Transverse colon (tissue), 4 donors: Measurements from ENCODE around the gene OSBPL9. TPM values are rescaled to one million over a fixed set of nuclear protein-coding genes. Genes with fewer than 3 reads are reported as not detected.

ENCODE experiments used
- DNase-seq: peaks from one replicate; pipeline ENCODE4 v3.0.0-alpha.2; 2019
- H3K27ac ChIP-seq, 4 donors: fragments of 200-600 bp; sonication (generic); 2 replicates each; pipeline ENCODE4 v1.5.1; 2016 to 2018; ENCODE audit warnings: inconsistent platforms in 4 of 4
- H3K27me3 ChIP-seq: fragments of 200-600 bp; sonication (generic); 2 replicates; pipeline ENCODE4 v1.5.1; 2017; ENCODE audit warnings: inconsistent platforms
- H3K36me3 ChIP-seq, 4 donors: fragments of 200-600 bp; sonication (generic); 2 replicates each; pipeline ENCODE4 v1.5.1; 2017 to 2019; ENCODE audit warnings: inconsistent platforms in 4 of 4
- H3K4me1 ChIP-seq, 4 donors: fragments of 200-600 bp; sonication (generic); 2 replicates each; pipeline ENCODE4 v1.5.1; 2017 to 2020; ENCODE audit warnings: inconsistent platforms in 4 of 4
- H3K4me3 ChIP-seq, 4 donors: fragments of 200-600 bp; sonication (generic); 1 replicate in 1 of 4; 2 replicates in 3 of 4; pipeline versions ENCODE4 v1.5.1 to v1.6.1; 2017 to 2019; ENCODE audit warnings: inconsistent platforms in 4 of 4
- H3K9me3 ChIP-seq, 2 donors: fragments of 200-600 bp; sonication (generic); 2 replicates each; pipeline ENCODE4 v1.5.1; 2017 to 2019; ENCODE audit warnings: inconsistent platforms in 2 of 2
- EP300 ChIP-seq: sonication (generic); formaldehyde crosslinking; IDR thresholded peaks from one replicate; pipeline ENCODE4 v1.6.1; 2017; ENCODE audit warnings: antibody characterized with exemption, low read depth
- POLR2A ChIP-seq: fragments of 450-650 bp; IDR thresholded peaks from one replicate; pipeline ENCODE4 v1.6.1; 2016; ENCODE audit warnings: antibody characterized with exemption, mild to moderate bottlenecking, moderate library complexity
- POLR2AphosphoS5 ChIP-seq, 3 donors: sonication (generic); formaldehyde crosslinking; IDR thresholded peaks; one replicate each; pipeline ENCODE4 v1.6.1; 2016; ENCODE audit warnings: antibody characterized with exemption in 3 of 3
- WGBS, 2 donors: methylation state at CpG; one replicate each; pipeline ENCODE4 v1.1.5; 2018; ENCODE audit warnings: low coverage in 1 of 2; 5-methylcytosine and 5-hydroxymethylcytosine counted together
- in situ Hi-C, 4 donors: fragments of 200-750 bp; cut with MboI; loops; one replicate each; pipeline versions ENCODE4 v1.15.0 to v1.15.1; 2017; ENCODE audit warnings: low sequenced_read_pairs in 3 of 4, low pct_ligation_motif_present in 1 of 4, low pct_unique_long_range_greater_than_20kb in 1 of 4
- intact Hi-C: fragments of 100-400 bp; cut with DNase I; formaldehyde crosslinking; loops from one replicate; pipeline ENCODE4 v1.15.1; 2023; ENCODE audit warnings: low total_unique reads
- total RNA-seq, 4 donors: library from RNA; depleted of rRNA; stranded (reverse); fragments of >200 nt; gene quantifications; one replicate each; pipeline ENCODE4 v1.1.0, GENCODE V29; 2016
- TF ChIP-seq, protein P1 (sequence below), 5 experiments: fragments of 200-600 bp in 3 of 5; fragments of 450-650 bp in 2 of 5; sonication (generic) in 3 of 5; IDR thresholded peaks; 1 replicate in 2 of 5; 2 replicates in 3 of 5; pipeline ENCODE4 v1.5.1; 2016 to 2017; ENCODE audit warnings: antibody characterized with exemption in 5 of 5, inconsistent platforms in 3 of 5, mild to moderate bottlenecking in 2 of 5, moderate library complexity in 1 of 5

The OSBPL9 gene
- total RNA-seq, 4 donors from 2014 or later, result 56.1 to 82.1 (median 65.4) TPM

DNA sequence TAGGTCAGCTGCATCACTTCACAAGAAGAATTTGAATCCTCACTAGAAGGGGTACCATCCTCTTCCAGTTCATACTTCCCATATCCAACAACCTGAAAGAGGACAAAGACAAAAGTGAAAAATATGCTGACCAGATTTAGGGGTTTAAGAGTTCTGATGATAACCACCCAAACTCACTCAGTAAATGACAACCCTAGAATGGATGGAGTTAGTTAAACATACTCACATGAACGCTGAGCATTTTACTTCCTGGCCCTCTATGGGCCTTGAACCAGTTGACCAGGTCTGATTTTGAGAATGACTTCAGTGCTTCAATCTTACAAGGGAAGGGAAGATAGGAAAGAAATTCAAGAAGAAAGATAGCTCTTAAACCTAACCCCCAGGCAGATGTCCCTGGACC lies 172.4 kb downstream of the OSBPL9 start:
- TF ChIP-seq POLR2AphosphoS5 (IDR thresholded peaks at IDR 0.05) (no peak), EP300 (no peak), POLR2A (no peak)
- TF ChIP-seq, protein P1, sequence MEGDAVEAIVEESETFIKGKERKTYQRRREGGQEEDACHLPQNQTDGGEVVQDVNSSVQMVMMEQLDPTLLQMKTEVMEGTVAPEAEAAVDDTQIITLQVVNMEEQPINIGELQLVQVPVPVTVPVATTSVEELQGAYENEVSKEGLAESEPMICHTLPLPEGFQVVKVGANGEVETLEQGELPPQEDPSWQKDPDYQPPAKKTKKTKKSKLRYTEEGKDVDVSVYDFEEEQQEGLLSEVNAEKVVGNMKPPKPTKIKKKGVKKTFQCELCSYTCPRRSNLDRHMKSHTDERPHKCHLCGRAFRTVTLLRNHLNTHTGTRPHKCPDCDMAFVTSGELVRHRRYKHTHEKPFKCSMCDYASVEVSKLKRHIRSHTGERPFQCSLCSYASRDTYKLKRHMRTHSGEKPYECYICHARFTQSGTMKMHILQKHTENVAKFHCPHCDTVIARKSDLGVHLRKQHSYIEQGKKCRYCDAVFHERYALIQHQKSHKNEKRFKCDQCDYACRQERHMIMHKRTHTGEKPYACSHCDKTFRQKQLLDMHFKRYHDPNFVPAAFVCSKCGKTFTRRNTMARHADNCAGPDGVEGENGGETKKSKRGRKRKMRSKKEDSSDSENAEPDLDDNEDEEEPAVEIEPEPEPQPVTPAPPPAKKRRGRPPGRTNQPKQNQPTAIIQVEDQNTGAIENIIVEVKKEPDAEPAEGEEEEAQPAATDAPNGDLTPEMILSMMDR (IDR thresholded peaks at IDR 0.05), result no peak
- no peak for DNase-seq
- in situ Hi-C loops (no loop called here), intact Hi-C loops (no loop called here)
- Histone ChIP-seq H3K27me3 (no peaks in the 10 kb centered on the region), H3K36me3 (peaks cover 0 to 75% (median 32%) of the 10 kb centered on the region in 4 donors), H3K27ac (no peak overlapping the region), H3K4me3 (no peak overlapping the region), H3K9me3 (no peaks in the 10 kb centered on the region), H3K4me1 (no peaks in the 10 kb centered on the region)
- 60 to 78% methylated on average over 1 of the region's 1 CpG for WGBS, 2 donors

DNA sequence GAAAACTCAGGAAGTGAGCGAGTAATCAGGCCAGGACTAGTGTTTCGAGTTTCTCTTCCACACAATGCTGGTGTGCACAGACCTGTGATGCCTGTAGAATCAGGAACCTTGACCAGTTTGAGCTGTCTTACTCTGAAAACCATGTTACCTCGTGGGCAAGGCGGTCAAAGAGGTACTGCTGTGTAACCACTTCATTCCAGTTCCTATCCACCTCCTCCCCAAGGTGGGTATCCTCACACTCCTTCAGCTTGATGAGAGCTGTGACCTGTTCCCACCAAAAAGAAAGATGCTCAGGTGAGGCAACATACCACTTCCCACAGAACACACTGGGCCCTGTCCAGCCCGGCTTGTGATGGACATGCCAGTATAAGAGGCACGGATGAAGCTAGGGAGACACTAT lies 173.5 kb downstream of the OSBPL9 start:
- Histone ChIP-seq H3K9me3 (no peaks in the 10 kb centered on the region), H3K4me3 (no peak overlapping the region), H3K27ac (no peak overlapping the region), H3K36me3 (peaks cover 0 to 70% (median 35%) of the 10 kb centered on the region in 4 donors), H3K4me1 (no peaks in the 10 kb centered on the region), H3K27me3 (no peaks in the 10 kb centered on the region)
- in situ Hi-C loops (no loop called here), intact Hi-C loops (no loop called here)
- TF ChIP-seq EP300 (no peak), POLR2AphosphoS5 (IDR thresholded peaks at IDR 0.05) (peak in 1 of 3 donors; percentile 11), POLR2A (no peak)
- TF ChIP-seq, protein P1 (IDR thresholded peaks at IDR 0.05), result no peak
- no peak for DNase-seq
- 92 to 100% methylated on average over 3 to 6 of the region's 6 CpGs for WGBS, 2 donors

DNA sequence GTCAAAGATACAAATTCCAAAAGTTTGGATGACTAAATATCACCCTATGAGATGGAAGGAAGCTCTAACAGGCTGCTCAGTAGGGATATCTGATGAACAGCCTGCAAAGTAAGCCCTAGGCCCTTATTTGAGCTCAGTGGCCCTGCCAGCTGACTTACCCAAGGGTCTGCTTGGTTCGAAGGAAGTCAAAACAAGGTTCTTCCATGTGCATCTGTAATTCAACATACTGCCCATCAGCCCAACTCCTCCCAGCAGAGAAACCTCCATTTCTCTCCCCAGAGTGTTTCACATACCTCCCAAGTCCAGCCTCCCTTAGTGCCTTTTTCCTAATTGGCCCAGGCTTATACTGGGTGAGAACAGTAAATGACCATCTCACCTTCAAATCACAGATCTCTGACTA lies 175.0 kb downstream of the OSBPL9 start:
- in situ Hi-C loops, result no loop called here
- Histone ChIP-seq H3K27me3 (no peaks in the 10 kb centered on the region), H3K36me3 (peaks cover 0 to 67% (median 28%) of the 10 kb centered on the region in 4 donors), H3K4me1 (no peaks in the 10 kb centered on the region), H3K9me3 (no peaks in the 10 kb centered on the region), H3K27ac (no peak overlapping the region), H3K4me3 (no peak overlapping the region)
- DNase-seq, result no peak
- TF ChIP-seq EP300 (no peak), POLR2AphosphoS5 (IDR thresholded peaks at IDR 0.05) (no peak), POLR2A (no peak)
- TF ChIP-seq, protein P1 (IDR thresholded peaks at IDR 0.05), result no peak
- WGBS, 2 donors, result 80 to 92% methylated on average over 1 of the region's 1 CpG
- intact Hi-C loops, result no loop called here

DNA sequence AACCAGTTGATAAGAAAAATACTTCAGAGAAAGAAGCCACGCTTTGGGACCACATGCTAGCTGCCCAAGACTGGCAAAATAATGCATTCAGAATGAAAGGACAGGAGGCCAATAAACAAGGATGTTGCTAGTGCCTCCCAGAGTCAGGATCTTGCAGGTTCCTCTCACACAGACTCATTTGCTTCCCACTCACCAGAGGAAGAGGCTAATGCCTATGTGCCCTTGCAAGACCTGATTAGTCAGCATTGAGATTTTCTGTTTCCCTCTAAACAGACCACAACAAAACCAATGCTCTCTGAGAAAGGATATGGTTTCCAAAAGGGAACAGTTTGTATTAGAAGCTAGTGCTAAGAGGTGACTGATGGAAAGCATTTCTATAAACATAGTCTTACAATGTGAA lies 176.0 kb downstream of the OSBPL9 start:
- Histone ChIP-seq H3K27ac (no peak overlapping the region), H3K9me3 (no peaks in the 10 kb centered on the region), H3K4me1 (no peaks in the 10 kb centered on the region), H3K27me3 (no peaks in the 10 kb centered on the region), H3K4me3 (no peak overlapping the region), H3K36me3 (peaks cover 0 to 76% (median 26%) of the 10 kb centered on the region in 4 donors)
- WGBS, 2 donors, result 88 to 100% methylated on average over 1 of the region's 1 CpG
- in situ Hi-C loops, result no loop called here
- no peak for DNase-seq
- intact Hi-C loops, result no loop called here
- TF ChIP-seq POLR2AphosphoS5 (IDR thresholded peaks at IDR 0.05) (peak in 1 of 3 donors; percentile 10), POLR2A (no peak), EP300 (no peak)

DNA sequence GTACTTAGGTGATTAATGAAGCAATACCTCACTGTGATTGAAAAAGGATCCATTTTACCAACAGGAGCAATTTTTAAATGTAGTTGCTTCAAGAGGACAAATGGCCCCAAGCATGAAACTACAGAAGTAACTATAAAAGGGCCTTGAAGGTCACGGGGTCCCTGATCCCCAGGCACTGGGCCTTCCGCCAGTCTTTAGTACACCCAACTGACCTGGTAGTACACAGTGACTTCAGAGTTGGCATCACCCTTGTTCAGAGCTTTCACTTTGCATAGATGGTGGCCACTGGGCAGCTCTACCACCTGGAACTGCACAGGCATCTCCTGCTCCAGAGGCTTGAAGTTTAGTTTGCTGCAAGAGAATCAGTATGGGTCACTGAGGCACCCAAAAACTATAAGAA lies 177.4 kb downstream of the OSBPL9 start:
- Histone ChIP-seq H3K9me3 (no peaks in the 10 kb centered on the region), H3K27me3 (no peaks in the 10 kb centered on the region), H3K36me3 (peaks cover 0 to 77% (median 22%) of the 10 kb centered on the region in 4 donors), H3K4me1 (no peaks in the 10 kb centered on the region), H3K27ac (no peak overlapping the region), H3K4me3 (no peak overlapping the region)
- in situ Hi-C loops, result no loop called here
- intact Hi-C loops, result no loop called here
- WGBS, 2 donors, result 93% methylated on average over 2 of the region's 2 CpGs; no CpG with 5 or more reads in 1 of the 2 donors
- DNase-seq, result no peak
- TF ChIP-seq, protein P1 (IDR thresholded peaks at IDR 0.05), result no peak
- TF ChIP-seq EP300 (no peak), POLR2A (no peak), POLR2AphosphoS5 (IDR thresholded peaks at IDR 0.05) (no peak)
